Nephron (organoid): ENCODE data around the gene HMG20B.

ENCODE experiments used
- H3K27ac Mint-ChIP-seq, 3 experiments: 2 replicates each; pipeline ENCODE4 v1.8.0; 2020; ENCODE audit warnings: mixed read lengths in 3 of 3, mild to moderate bottlenecking in 2 of 3, moderate library complexity in 1 of 3
- H3K27me3 Mint-ChIP-seq: 2 replicates; pipeline ENCODE4 v1.8.0; 2021; ENCODE audit warnings: low read depth, mild to moderate bottlenecking, moderate library complexity, mixed read lengths
- H3K36me3 Mint-ChIP-seq: 2 replicates; pipeline ENCODE4 v1.8.0; 2020; ENCODE audit warnings: low read depth, mixed read lengths
- H3K4me1 Mint-ChIP-seq: 2 replicates; pipeline ENCODE4 v1.8.0; 2020; ENCODE audit warnings: mixed read lengths
- H3K4me3 Mint-ChIP-seq, 3 experiments: 2 replicates each; pipeline ENCODE4 v1.8.0; 2020; ENCODE audit warnings: mild to moderate bottlenecking in 3 of 3, mixed read lengths in 3 of 3, moderate library complexity in 2 of 3
- H3K9me3 Mint-ChIP-seq: 2 replicates; pipeline ENCODE4 v1.8.0; 2020; ENCODE audit warnings: mixed read lengths
- CTCF ChIP-seq, 3 experiments: fragments of 200-600 bp; sonication (generic); IDR thresholded peaks; one replicate each; pipeline ENCODE4 v1.5.0; 2021; ENCODE audit warnings: antibody characterized with exemption in 3 of 3; ENCODE audit not compliant: unreplicated experiment in 3 of 3

The HMG20B gene

GRCh38 chr19:3589439-3589838 is 16.7 kb downstream of the HMG20B start:
- Mint-ChIP-seq H3K27ac (no peak overlapping the region), H3K4me3 (no peak overlapping the region), H3K27me3 (peaks cover 61% of the 10 kb centered on the region), H3K36me3 (no peaks in the 10 kb centered on the region), H3K9me3 (peaks cover 4% of the 10 kb centered on the region), H3K4me1 (no peaks in the 10 kb centered on the region)
- TF ChIP-seq CTCF (IDR thresholded peaks at IDR 0.05; ENCODE audit: unreplicated experiment in 3 of 3), result no peak

- Mint-ChIP-seq H3K36me3 (no peaks in the 10 kb centered on the region), H3K27ac (no peak overlapping the region), H3K4me3 (no peak overlapping the region), H3K4me1 (no peaks in the 10 kb centered on the region), H3K9me3 (peaks cover 4% of the 10 kb centered on the region), H3K27me3 (peaks cover 61% of the 10 kb centered on the region)
- TF ChIP-seq CTCF (IDR thresholded peaks at IDR 0.05; ENCODE audit: unreplicated experiment in 3 of 3), result no peak
Measured at GRCh38 chr19:3589949-3590348, 17.2 kb downstream of the HMG20B start.

GRCh38 chr19:3590991-3591659 is 18.4 kb downstream of the HMG20B start:
- peaks cover 55% of the 10 kb centered on the region for H3K27me3 Mint-ChIP-seq

GRCh38 chr19:3591876-3592613 is 19.3 kb downstream of the HMG20B start:
- Mint-ChIP-seq H3K4me3 (no peak overlapping the region), H3K4me1 (no peaks in the 10 kb centered on the region), H3K27me3 (peaks cover 46% of the 10 kb centered on the region), H3K36me3 (no peaks in the 10 kb centered on the region), H3K9me3 (peaks cover 4% of the 10 kb centered on the region), H3K27ac (no peak overlapping the region)
- TF ChIP-seq CTCF (IDR thresholded peaks at IDR 0.05; ENCODE audit: unreplicated experiment in 3 of 3), result no peak

More at GRCh38 chr19:3590991-3591659, 18.4 kb downstream of the HMG20B start:
- H3K36me3 Mint-ChIP-seq, result no peaks in the 10 kb centered on the region
- no peaks in the 10 kb centered on the region for H3K4me1 Mint-ChIP-seq
- no peak for TF ChIP-seq CTCF (IDR thresholded peaks at IDR 0.05; ENCODE audit: unreplicated experiment in 3 of 3)
- H3K9me3 Mint-ChIP-seq, result peaks cover 4% of the 10 kb centered on the region
- H3K4me3 Mint-ChIP-seq, result no peak overlapping the region
- H3K27ac Mint-ChIP-seq, result no peak overlapping the region

GRCh38 chr19:3593156-3593555 is 20.4 kb downstream of the HMG20B start:
- Mint-ChIP-seq H3K27me3 (peaks cover 41% of the 10 kb centered on the region), H3K4me3 (no peak overlapping the region), H3K4me1 (no peaks in the 10 kb centered on the region), H3K36me3 (no peaks in the 10 kb centered on the region), H3K9me3 (peaks cover 4% of the 10 kb centered on the region), H3K27ac (no peak overlapping the region)
- no peak for TF ChIP-seq CTCF (IDR thresholded peaks at IDR 0.05; ENCODE audit: unreplicated experiment in 3 of 3)
